GM18526 (cell line): ENCODE data around the gene ZSCAN26.

ENCODE experiments used
- POLR2A ChIP-seq: IDR thresholded peaks from 3 replicates; pipeline ENCODE4 v1.6.1; 2011; ENCODE audit not compliant: insufficient read length; ENCODE audit errors: extremely low read depth

ZSCAN26 gene

GRCh38 chr6:28266962-28267694 lies at the start of gene ZSCAN26:
Gene ZSCAN26 (plus strand): TSS chr6:28267143. CDS start chr6:28271920, 4,777 bp downstream.
- TF ChIP-seq POLR2A: peak; percentile 71

DNA sequence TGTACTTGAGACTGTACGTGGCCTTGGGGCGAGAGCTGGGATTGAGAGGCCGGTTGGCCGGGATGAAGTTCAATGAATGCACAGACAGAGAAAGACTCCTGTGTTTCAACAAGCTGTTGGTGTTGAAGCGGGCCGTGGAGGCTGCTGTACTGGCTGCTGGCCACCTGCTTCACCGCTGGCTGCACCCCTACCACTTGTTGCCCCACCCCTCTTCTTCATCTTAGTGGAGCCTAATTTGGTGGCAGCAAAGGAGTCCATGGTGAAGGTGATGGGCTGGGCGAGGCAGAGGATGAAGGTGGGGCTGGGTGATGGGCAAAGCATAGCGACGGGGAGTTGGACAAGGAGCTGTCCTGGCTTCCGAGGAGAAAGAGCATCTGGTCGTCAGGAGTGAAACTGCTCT lies 49.1 kb upstream of the ZSCAN26 start:
- no peak for TF ChIP-seq POLR2A

- peak; percentile 47 for TF ChIP-seq POLR2A
These were observed 48.4 kb upstream of the ZSCAN26 start for GRCh38 chr6:28218312-28219248.

DNA sequence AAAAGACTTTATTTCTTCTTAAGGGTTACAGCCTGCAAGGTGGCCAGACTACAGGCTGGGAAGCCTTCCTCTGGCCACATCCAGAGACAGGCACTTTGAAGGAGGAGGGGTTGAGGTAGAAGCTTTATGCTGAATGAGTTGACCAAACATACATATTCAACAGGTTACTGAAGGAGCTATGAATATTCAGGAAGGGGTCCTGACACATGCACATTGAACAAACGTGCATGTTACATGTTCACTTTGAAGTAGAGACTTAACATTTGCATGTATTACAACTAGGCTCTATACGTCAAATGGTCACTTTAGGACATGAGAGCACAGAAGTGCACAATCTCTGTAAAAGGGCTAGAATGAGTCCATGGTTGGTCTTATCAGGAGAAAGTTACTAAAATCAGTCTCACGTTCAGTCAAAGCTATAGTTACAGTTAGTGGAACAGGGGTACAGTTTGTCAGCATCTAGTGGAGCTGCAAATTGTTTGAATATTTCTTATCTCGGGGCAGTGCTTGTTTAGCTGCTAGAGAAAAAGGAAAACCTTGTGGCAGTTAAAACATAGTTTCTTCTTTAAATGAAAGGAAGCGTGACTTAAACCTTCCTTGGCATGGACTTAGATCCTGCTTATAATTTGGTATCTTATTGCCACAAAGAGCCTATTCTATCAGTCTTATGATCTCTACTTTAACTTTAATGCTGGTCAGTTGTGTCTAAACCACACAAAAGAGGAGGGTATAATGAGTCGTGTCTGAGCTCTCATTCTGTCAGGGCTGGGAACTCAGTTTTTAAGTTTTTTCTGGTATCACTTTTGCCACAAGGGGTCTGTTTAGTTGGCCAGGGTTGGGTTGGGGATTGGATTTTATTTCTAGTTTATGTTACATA lies 46.4 kb upstream of the ZSCAN26 start:
- no peak for TF ChIP-seq POLR2A

DNA sequence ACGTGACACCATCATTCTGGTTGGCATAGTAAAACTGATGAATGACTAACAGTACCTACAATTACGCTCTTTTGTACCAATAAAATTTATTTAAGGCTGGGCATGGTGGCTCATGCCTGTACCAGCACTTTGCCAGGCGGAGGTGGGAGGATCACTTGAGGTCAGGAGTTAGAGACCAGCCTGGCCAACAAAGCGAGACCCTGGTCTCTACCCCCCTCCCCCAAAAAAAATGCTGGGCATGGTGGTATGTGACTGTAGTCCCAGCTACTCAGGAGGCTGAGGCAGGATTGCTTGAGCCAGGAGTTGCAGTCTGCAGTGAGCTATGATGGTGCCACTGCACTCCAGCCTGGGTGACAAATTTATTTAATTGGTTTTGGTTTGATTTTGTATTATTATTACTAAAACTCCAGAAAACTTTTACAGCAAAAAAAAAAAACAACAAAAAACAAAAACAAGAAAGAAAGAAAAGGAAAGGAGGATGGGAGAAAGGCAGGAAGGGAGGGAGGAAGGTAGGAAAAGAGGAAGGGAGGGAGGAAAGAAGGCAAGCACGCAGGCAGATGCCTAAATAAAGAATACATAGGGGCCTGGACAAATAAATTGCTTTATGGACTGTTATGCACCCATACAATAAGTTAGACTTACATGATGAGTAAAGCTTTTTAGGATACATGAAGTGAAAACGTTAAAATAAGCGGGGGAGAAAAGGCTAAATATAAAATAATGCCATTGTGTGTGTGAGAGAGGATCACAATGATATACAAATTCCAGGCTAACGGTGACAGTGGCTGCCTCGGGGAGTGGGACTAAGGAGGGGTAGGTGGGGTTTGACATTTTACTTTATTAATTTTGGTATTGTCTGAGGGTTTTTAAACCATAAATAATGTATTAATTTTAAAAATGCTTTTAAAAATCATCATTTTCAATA lies 42.5 kb upstream of the ZSCAN26 start:
- TF ChIP-seq POLR2A: no peak

DNA sequence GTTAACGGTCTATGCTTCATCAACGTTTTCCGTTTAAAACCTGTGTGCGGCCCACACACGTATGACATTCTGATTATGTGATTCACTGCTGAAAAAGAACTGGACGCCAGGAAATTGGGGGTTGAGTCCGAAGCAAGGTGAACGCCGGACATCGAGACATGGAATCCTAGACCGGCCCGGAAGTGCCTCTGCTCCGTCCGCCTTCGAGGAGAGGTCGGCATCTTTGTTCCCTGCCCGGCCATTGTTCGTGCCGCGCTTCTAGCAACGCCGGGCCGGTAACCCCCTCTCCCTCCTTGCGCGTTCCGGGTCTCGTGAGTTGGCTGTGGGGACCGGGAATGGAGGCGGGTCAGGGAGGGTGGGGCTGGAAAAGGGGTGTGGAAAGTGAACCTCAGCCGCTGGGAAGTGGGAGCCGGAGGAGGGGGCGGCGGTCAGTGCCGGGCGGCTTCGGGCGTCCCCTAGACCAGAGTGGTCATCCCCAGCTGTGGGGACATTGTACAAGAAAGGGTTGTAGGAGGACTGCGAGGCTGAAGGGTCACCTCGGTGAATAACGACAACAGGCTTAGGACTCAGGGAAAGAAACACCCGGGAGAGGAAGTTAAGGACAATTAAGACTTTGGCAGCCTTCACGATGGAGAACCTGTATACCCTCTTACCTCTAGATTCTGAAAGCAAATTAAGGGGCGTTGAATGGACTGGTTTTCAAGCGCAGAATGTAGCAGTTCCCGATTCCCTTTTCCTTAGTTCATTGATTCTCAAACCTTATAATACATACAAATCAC lies 41.7 kb upstream of the ZSCAN26 start, which contains the start of gene ZSCAN9:
TSS of gene ZSCAN9 (plus strand) at position 220 of the 779 bp plus-strand sequence. CDS start 1,810 bp downstream, outside the sequence.
- TF ChIP-seq POLR2A: peak; percentile 74

DNA sequence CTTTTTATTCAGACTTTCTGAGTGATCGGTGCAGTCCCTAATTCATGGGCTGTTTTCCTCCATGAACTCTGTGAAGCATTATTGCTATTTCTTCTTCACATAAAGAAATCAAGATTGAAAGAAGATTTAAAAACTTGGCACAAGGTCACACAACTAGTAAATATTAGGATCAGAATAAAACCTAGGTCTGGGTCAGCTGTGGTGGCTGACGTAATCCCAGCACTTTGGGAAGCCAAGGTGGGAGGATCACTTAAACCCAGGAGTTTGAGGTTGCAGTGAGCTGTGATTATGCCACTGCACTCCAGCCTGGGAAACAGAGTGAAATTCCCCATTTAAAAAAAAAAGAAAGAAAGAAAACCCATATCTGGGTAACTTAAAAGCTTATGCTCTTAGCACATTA lies 40.5 kb upstream of the ZSCAN26 start:
- no peak for TF ChIP-seq POLR2A

DNA sequence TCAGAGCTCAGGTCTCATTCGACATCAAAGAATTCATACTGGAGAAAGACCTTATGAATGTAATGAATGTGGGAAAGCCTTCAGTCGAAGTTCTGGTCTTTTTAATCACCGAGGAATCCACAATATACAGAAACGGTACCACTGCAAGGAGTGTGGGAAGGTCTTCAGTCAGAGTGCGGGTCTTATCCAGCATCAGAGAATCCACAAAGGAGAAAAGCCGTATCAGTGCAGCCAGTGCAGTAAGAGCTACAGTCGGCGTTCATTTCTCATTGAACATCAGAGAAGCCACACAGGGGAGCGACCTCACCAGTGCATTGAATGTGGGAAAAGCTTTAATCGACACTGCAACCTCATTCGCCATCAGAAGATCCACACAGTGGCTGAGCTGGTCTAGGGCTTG lies 34.2 kb upstream of the ZSCAN26 start:
- TF ChIP-seq POLR2A: no peak

DNA sequence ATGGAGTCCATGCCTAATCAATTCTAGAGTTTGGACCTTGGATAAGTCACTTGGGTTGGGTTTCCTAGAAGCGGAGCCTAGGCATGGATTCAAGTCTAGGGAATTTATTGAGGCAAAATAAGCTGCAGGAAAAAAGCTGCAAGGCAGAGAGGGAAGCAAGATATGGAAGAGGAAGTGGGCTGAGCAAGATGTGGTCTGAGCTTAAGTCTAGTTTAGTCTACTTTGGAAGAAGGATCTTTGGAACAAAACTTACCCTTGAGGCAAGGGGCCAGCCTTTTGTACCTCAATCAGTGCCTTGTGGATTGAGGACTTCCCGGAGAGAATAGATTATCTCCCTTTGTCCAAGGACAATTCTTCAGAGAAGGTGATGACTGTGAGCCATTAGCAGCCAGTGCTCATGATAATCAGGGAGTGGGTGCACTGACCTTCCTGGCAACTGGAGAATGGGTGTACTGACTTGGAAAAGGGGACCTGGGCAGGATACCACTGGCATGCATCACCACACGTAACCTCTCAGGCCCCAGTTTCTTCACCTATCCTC lies 31.0 kb upstream of the ZSCAN26 start:
- no peak for TF ChIP-seq POLR2A

DNA sequence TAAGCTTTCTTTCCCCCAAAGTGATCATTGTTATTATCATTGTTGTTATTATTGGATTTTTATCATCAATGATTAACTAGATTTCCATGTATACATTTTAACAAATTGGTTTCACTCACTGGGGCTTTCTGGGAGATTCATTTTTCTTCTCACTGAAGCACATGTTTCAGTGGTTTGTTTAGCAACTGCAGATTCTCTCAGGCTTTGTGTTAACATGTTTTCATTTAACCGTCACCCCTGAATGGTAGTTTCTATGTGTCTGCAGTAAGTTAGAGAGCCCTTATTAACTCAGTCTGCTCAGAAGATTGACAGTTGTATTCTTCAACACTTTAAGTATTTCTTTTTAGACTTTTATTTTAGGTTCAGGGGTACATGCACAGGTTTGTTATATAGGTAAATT lies 27.3 kb upstream of the ZSCAN26 start:
- TF ChIP-seq POLR2A: no peak

DNA sequence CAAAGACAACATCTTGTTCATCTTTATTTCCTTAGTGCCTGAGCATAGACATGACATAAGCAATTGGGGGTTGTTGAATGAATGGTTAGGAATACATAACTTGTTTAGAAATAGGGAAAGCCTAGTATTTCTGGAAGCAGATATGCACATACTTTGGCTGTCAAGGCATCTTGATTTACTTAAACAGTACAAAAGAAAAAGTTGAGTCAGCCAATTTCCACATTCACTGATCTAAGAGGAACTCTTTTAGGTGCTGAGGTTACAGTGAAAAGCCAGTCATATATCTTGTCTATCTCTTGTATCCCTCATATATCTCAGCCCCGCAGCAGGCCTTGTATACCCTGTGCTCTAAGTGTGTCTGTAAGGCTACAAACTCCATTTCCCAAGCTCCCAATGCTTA lies 26.5 kb upstream of the ZSCAN26 start:
- no peak for TF ChIP-seq POLR2A

DNA sequence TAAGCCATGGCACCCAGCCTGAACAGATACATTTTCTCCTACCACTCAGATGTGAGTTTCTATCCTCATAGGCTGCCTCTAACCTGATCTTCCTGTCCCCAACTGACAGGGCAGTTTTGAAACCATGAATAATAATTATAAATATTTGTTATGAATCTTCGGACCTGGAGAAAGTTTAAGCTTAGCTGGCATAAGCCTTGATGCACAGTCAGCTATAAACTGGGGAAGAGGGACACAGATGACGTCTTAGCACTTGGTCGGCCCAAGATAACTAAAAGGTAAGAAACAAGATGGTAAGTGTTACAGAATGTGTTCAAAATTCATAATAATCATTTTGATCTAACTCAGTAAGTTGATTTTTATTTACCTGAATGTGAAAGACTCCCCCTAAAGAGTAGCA lies 23.0 kb upstream of the ZSCAN26 start:
- TF ChIP-seq POLR2A: no peak
